ENCODE data around the gene KLF3.

The KLF3 gene

GRCh38 chr4:38674258-38675144 is 10.5 kb downstream of the KLF3 start:
- no peak for DNase-seq (ENCODE audit: low read depth in 2 of 2)

GRCh38 chr4:38675146-38676121 is 11.4 kb downstream of the KLF3 start:
- peak; percentile 70 to 72 for DNase-seq (ENCODE audit: low read depth in 2 of 2)

- DNase-seq (ENCODE audit: low read depth in 2 of 2), result no peak
Observed at GRCh38 chr4:38676986-38677385, 13.0 kb downstream of the KLF3 start.

- DNase-seq (ENCODE audit: low read depth in 2 of 2), result no peak
Observed at GRCh38 chr4:38677441-38677840, 13.4 kb downstream of the KLF3 start.

- no peak for DNase-seq (ENCODE audit: low read depth in 2 of 2)
Observed at GRCh38 chr4:38678078-38678477, 14.1 kb downstream of the KLF3 start.

GRCh38 chr4:38679921-38680320 is 15.9 kb downstream of the KLF3 start:
- DNase-seq (ENCODE audit: low read depth in 2 of 2), result no peak

GRCh38 chr4:38681281-38681991 is 17.4 kb downstream of the KLF3 start:
- DNase-seq (ENCODE audit: low read depth in 2 of 2), result no peak

GRCh38 chr4:38682336-38682735 is 18.3 kb downstream of the KLF3 start:
- DNase-seq (ENCODE audit: low read depth in 2 of 2), result no peak

GRCh38 chr4:38683276-38683675 is 19.3 kb downstream of the KLF3 start:
- no peak for DNase-seq (ENCODE audit: low read depth in 2 of 2)

- DNase-seq (ENCODE audit: low read depth in 2 of 2), result no peak
Observed at GRCh38 chr4:38684271-38684670, 20.3 kb downstream of the KLF3 start.

GRCh38 chr4:38684951-38685844 is 21.2 kb downstream of the KLF3 start:
- DNase-seq (ENCODE audit: low read depth in 2 of 2), result no peak

GRCh38 chr4:38686682-38687081 is 22.7 kb downstream of the KLF3 start:
- DNase-seq (ENCODE audit: low read depth in 2 of 2), result no peak

GRCh38 chr4:38687571-38688011 is 23.6 kb downstream of the KLF3 start:
- no peak for DNase-seq (ENCODE audit: low read depth in 2 of 2)

GRCh38 chr4:38688676-38689355 is 24.8 kb downstream of the KLF3 start:
- DNase-seq (ENCODE audit: low read depth in 2 of 2), result no peak

GRCh38 chr4:38691251-38692008 is 27.4 kb downstream of the KLF3 start:
- DNase-seq (ENCODE audit: low read depth in 2 of 2), result no peak

GRCh38 chr4:38692421-38692820 is 28.4 kb downstream of the KLF3 start:
- DNase-seq (ENCODE audit: low read depth in 2 of 2), result no peak

- DNase-seq (ENCODE audit: low read depth in 2 of 2), result no peak
Observed at GRCh38 chr4:38693569-38693968, 29.6 kb downstream of the KLF3 start.

GRCh38 chr4:38694330-38694729 is 30.3 kb downstream of the KLF3 start:
- DNase-seq (ENCODE audit: low read depth in 2 of 2), result no peak

- no peak for DNase-seq (ENCODE audit: low read depth in 2 of 2)
Observed at GRCh38 chr4:38695809-38696208, 31.8 kb downstream of the KLF3 start.
